Upper lobe of right lung (tissue), 1 donor: ENCODE results near the gene CDH19. TPM values are rescaled to one million over a fixed set of nuclear protein-coding genes. Genes with fewer than 3 reads are reported as not detected.

Experiments used
- ATAC-seq: fragments of 200-7000 bp; cut with Tn5 transposase; one replicate; pipeline ENCODE4 v1.9.1; 2020; ENCODE audit warnings: mild to moderate bottlenecking, moderate library complexity
- DNase-seq: peaks from one replicate; pipeline ENCODE4 v3.0.0-alpha.2; 2020
- H3K27ac ChIP-seq: fragments of 200-600 bp; one replicate; pipeline ENCODE4 v1.8.0; 2022
- H3K27me3 ChIP-seq: fragments of 200-600 bp; one replicate; pipeline ENCODE4 v1.8.0; 2022; ENCODE audit warnings: mild to moderate bottlenecking
- H3K36me3 ChIP-seq: fragments of 200-600 bp; one replicate; pipeline ENCODE4 v1.8.0; 2022
- H3K4me1 ChIP-seq: fragments of 200-600 bp; one replicate; pipeline ENCODE4 v1.8.0; 2022
- H3K4me3 ChIP-seq: fragments of 200-600 bp; one replicate; pipeline ENCODE4 v1.8.0; 2022; ENCODE audit warnings: mild to moderate bottlenecking
- H3K9me3 ChIP-seq: fragments of 200-600 bp; one replicate; pipeline ENCODE4 v1.8.0; 2022
- CTCF ChIP-seq: fragments of 200-600 bp; IDR thresholded peaks from one replicate; pipeline ENCODE4 v1.8.0; 2022; ENCODE audit warnings: antibody characterized with exemption
- intact Hi-C: fragments of 100-400 bp; cut with DNase I; formaldehyde crosslinking; loops from one replicate; pipeline ENCODE4 v1.11.0; 2022
- long read RNA-seq: library from polyadenylated mRNA; unstranded; transcript quantifications from one replicate; pipeline ENCODE4 v2.0.0, GENCODE V29; 2021
- total RNA-seq: library from RNA; stranded (reverse); fragmentation: NEBNext Ultra II Directional; extraction: Animal tissue kit (Norgen Biotek cat#: 25700); gene quantifications from one replicate; pipeline ENCODE4 v1.2.1, GENCODE V29; 2021
- donor health status: DM: no; HTN: yes; CAD: no; lungs with severe emphysema.

Gene CDH19
- 1.4 TPM for total RNA-seq
- long read RNA-seq, full-length matches to known transcripts = 2 of 4 reads
- long read RNA-seq, partial matches to known transcripts = 2 of 4 reads
- long read RNA-seq, other reads (novel, unspliced or antisense) = 0 of 4 reads

- Histone ChIP-seq H3K4me3 (no peak within 1 kb of the TSS), H3K9me3 (no peaks in the 10 kb centered on the region), H3K4me1 (no peaks in the 10 kb centered on the region), H3K27me3 (no peaks in the 10 kb centered on the region), H3K27ac (no peak within 1 kb of the TSS), H3K36me3 (no peaks in the 10 kb centered on the region)
- intact Hi-C loops = no loop called here
- ATAC-seq (no peak), DNase-seq (no peak)
- no peak for TF ChIP-seq CTCF
Observed at GRCh38 chr18:66603941-66604627, at the start of gene CDH19. Gene CDH19 (minus strand): TSS chr18:66604090. CDS start chr18:66572204, 31,886 bp downstream.

- no peak for TF ChIP-seq CTCF
- no peak for ATAC-seq
- no peaks in the 10 kb centered on the region for H3K27me3 ChIP-seq
- H3K36me3 ChIP-seq = no peaks in the 10 kb centered on the region
- intact Hi-C loops = no loop called here
- no peaks in the 10 kb centered on the region for H3K4me1 ChIP-seq
- no peak overlapping the region for H3K4me3 ChIP-seq
- no peak overlapping the region for H3K27ac ChIP-seq
- no peaks in the 10 kb centered on the region for H3K9me3 ChIP-seq
- DNase-seq = no peak
Observed at GRCh38 chr18:66647671-66648070, 43.8 kb upstream of the CDH19 start.

GRCh38 chr18:66646609-66647008 is 42.7 kb upstream of the CDH19 start:
- intact Hi-C loops = no loop called here
- Histone ChIP-seq H3K4me1 (no peaks in the 10 kb centered on the region), H3K36me3 (no peaks in the 10 kb centered on the region), H3K4me3 (no peak overlapping the region), H3K9me3 (no peaks in the 10 kb centered on the region), H3K27me3 (no peaks in the 10 kb centered on the region), H3K27ac (no peak overlapping the region)
- no peak for TF ChIP-seq CTCF
- ATAC-seq (no peak), DNase-seq (no peak)

GRCh38 chr18:66645983-66646382 is 42.1 kb upstream of the CDH19 start:
- Histone ChIP-seq H3K4me3 (no peak overlapping the region), H3K9me3 (no peaks in the 10 kb centered on the region), H3K27ac (no peak overlapping the region), H3K36me3 (no peaks in the 10 kb centered on the region), H3K4me1 (no peaks in the 10 kb centered on the region), H3K27me3 (no peaks in the 10 kb centered on the region)
- no peak for TF ChIP-seq CTCF
- intact Hi-C loops = no loop called here
- no peak for ATAC-seq
- no peak for DNase-seq

- no peak for DNase-seq
- H3K27ac ChIP-seq = no peak overlapping the region
- H3K36me3 ChIP-seq = no peaks in the 10 kb centered on the region
- intact Hi-C loops = no loop called here
- H3K4me1 ChIP-seq = no peaks in the 10 kb centered on the region
- TF ChIP-seq CTCF = no peak
- H3K9me3 ChIP-seq = no peaks in the 10 kb centered on the region
- no peak for ATAC-seq
- no peak overlapping the region for H3K4me3 ChIP-seq
- H3K27me3 ChIP-seq = no peaks in the 10 kb centered on the region
Observed at GRCh38 chr18:66641056-66641455, 37.2 kb upstream of the CDH19 start.
